DMS 273 (cell line): ENCODE measurements around the gene AKAP13.

ENCODE experiments used
- DNase-seq: peaks from one replicate; lab custom pipeline; 2025; ENCODE audit not compliant: unreplicated experiment; lab: John Stamatoyannopoulos, UW

Gene AKAP13

DNA sequence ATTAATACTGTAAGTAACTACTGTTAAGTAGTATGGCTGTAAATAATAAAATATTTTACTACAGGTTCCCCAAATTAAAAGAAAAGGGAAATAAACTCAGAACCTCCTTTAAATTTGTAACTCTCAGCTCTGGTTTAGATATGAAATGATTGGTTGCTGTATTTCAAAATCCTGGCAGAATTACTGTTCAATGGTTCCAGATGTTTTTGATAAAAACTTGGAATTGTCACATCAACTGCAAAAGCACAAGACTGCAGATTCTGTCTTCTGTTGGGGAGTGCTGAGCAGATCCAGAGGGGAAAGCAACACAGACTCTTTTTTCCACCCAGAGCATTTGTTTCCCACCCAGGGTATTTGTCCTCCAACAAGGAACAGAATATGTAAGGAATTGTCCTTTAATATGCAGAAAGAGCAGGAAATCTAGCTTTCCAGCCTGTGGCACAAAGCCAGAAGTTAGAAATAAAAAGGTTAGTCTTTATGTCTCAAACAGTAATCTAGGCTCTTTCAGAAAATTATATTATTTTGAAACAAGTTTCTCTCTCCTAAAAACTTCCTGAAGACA lies 236.2 kb downstream of the AKAP13 start:
- DNase-seq = no peak

DNA sequence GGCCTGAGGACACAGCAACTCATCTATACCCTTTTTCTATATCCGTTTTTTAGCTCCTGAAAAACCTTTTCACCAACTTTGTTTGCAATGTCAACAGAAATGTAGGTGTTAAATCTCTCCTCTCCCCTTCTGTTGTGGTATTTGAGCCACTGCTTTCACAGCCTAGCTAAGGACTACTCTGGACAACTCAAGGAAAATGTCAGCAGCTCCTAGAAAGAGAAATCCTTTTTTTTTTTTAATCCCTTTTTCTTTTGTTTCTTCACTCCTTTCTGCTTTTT lies 237.8 kb downstream of the AKAP13 start:
- DNase-seq = no peak

DNA sequence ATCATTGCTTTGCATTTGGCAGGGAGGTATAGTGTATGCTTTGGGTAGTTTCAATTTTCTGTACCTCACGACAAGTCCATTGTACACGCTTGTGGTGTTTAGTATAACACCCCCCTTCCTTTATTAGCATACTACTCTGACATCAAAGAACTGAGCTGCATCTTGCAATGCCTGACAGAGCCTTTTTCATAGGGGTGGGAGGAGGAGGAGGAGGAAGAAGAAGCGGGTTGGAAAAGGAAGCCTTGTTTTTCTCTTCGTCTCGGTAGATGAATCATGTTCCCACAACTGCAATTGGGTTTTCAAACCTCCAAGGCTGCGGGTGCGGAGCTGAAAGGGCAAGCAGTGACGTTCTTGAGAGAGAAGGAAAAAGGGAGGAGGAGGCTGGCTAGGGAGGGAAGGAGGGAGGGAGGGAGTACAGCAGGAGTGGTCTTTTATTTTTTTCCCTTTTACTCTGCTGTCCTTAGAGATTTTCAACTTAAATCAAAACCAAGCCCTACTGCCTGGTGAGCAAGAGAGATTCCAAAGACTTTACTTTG lies 238.6 kb downstream of the AKAP13 start:
- no peak for DNase-seq

DNA sequence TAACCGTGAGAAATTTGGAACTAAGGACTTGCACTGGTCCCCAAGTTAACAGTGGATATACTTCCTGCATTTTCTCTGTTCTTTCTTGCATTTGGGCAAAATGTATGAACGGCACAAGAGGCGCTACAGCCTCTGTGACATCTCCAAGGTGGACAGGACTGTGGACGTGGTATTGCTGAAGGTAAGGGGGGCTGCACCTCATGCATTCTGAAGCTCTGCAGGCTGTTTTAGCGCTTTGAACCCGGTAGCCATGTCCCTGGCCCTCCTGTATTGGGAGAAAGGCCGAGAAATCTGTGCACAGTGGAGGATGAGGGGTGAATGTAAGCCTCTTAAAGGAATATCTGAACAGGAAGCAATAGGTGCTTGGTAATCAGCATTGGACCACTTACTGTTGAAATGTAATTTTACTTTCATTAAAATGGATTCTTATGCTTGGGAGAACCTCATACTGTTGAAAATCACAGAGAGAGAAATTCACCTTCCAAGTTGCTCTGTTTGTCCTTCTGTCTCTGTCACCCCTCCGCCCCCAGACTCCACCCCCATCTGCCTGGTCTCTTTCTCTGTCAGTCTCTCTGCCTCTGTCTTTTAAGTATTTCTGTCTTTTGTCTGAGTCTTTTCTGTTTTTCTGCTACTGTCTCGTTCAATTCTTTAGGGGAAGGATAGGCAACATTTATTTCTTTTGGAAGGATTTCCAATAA lies 239.7 kb downstream of the AKAP13 start:
- DNase-seq = no peak

- no peak for DNase-seq
These were observed 240.3 kb downstream of the AKAP13 start for GRCh38 chr15:85620690-85621049.

DNA sequence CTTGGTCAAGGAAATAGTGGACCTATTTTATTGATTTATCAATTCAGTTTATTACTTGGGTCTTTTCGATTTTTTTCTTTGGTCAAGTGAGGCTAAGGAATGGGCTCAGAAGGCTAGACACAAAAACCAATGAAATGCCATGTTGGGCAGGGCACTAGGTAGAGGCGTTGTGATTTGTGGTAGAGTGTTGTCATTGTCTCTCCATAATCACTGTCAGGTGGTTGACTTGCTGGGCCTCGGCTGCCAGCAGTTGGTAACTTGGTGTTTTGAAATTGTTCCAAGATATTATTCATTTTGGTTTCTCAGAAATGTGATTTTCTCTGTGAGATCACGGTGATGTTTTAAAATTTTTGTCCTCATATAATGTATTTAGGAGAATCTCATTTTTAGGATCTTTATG lies 240.7 kb downstream of the AKAP13 start:
- no peak for DNase-seq

DNA sequence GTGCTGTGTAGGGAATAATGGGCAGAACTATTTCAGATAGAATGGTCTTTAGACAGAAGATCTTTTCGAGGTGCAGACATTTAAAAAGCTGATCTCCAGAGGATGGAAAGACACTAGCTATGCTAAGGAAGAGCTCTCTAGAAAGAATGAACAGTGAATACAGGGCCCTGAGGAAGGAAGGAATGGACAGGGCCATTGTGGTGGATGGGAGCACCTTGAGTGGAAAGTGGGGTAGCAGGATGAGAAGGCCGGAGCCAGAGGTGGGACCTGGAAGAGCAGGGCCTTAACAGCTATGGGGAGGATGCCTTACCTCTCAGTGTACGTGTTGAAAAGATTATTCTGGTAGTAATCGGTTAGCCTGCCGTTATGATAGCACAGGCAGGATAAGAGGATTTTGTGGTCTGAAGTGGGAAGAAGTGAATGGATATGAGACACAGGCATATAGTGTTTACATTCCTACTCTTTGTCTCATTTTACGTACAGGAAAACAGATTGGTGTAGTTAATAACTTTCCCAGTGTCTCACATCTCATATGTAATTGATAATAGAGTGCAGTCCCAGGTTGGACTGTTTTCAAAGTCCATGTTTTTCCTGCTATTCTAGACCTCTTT lies 241.9 kb downstream of the AKAP13 start:
- no peak for DNase-seq

DNA sequence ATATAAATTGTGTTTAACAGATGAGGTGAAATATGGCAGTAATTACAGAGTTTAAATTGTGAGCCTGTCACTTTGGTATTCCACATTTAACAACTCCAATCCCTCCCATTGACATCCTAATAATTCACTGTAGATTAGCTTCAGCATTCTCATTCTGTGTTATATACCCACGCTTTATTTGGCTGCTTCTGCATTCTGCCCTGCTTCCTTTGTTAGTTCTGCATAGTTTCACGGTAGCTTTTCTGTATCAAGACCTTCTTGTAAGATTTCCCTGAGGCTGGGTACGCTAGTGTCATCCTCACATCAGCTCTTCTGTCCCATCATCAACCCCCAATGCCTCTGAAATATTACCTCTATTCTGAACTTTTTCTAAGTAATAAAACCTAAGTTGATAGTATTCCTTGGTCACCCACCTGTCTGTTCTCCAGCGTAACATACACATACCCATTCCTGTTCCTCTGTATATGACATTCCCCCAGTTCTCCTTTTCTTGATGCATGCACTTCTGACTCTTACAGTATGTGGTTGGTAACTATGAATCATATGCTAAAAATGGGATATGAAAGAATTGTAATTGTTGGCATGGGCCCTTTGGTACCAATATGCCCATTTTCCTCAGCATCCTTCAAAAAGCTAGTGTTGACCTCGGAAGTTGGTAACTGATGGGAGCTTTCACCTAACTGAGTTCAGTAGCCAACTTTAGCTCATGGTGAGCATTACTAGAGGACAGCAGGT lies 243.1 kb downstream of the AKAP13 start:
- DNase-seq = no peak

- DNase-seq = no peak
These were observed 243.9 kb downstream of the AKAP13 start for GRCh38 chr15:85624291-85624801.

GRCh38 chr15:85625166-85625830 lies 244.9 kb downstream of the AKAP13 start:
- no peak for DNase-seq

DNA sequence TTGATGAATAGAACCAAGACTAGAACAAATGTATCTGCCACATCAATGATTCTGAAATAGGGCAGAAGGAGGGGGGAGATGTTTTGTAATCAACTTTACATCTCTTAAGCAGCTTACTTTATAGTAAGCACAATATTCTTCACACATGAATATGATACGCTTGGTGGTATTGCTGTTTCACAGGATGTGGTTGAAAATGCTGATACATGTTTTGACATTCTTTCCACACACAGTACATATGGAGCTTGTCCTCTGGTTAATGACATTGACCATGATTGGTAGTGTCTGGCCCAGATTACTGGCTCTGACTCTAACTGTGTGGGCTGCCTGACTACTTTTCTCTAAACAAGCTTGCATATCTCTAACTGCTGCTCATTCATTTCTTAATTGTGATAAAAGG lies 245.5 kb downstream of the AKAP13 start:
- no peak for DNase-seq

GRCh38 chr15:85627213-85627935 lies 247.0 kb downstream of the AKAP13 start:
- DNase-seq = no peak

DNA sequence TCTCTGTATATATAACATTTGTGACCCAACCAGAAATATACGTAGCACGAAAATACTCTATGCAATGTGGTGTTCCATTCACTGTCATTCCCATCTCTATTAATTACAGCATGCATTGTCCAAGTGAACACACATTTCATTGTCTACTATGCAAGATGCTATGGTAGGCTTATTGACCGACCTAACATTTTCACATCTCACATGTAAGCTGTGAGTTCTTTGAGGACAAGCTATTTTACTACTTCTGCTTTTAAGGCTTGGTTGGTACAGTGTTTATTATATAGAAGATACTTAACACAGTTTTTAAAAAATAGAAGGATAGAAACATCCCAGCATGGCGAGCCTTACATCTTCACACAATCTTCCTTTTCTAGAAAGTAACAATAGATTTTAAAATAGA lies 249.9 kb downstream of the AKAP13 start:
- no peak for DNase-seq

- no peak for DNase-seq
These were observed 250.6 kb downstream of the AKAP13 start for GRCh38 chr15:85631018-85631417.

DNA sequence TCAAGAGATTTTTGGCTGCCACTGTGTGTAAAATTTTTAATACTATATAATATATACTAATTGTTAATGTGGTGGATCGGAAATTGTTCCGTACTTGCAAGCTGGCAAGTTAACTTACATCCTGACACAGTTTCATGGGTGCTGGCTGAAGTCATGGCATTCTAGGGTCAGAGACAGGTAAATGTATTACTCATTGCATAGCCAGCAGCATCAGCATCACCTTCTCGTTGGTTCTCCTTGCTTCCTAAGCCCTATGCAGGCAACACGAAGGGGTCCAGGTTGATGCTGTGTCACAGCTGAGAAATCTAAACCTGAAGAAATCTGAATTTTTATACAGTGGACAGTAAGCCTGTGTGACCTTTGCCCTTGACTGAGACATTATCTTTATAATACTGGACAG lies 251.6 kb downstream of the AKAP13 start:
- no peak for DNase-seq

DNA sequence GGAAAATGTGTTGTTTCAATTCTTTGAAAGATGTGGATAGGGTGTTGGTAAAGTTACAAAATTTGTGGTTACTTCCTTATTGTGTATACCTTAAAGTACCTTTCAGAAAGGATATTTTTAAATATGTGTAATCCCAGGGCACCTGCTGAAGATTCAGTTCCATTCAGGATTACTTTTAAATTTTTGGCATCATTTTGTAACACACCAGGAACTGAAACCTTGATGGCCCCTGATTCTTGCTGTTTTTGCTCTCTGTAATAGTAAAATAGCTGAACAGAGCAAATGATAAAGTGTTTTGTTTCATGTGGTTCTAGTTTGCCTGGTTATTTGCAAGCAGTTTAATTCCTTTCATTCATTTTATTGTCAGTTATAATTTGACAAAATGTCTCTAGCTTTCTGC lies 253.5 kb downstream of the AKAP13 start:
- no peak for DNase-seq

DNA sequence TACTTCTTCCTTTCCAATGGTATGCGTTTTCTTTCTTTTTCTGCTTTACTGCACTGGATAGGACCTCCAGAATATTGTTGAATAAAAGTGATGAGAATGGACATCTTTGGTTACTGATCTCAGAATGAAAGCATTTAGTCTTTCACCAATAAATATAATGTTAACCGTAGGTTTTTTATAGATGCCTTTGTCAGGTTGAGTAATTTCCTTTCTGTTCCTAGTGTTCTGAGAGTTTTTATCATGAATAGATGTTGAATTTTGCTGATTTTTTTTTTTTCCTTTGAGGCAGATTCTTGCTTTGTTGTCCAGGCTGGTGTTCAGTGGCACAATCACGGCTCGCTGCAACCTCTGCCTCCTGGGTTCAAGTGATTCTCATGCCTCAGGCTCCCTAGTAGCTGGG lies 255.9 kb downstream of the AKAP13 start:
- DNase-seq = no peak

- DNase-seq = no peak
These were observed 259.5 kb downstream of the AKAP13 start for GRCh38 chr15:85639752-85640381.

- DNase-seq = no peak
These were observed 261.8 kb downstream of the AKAP13 start for GRCh38 chr15:85642065-85642692.

GRCh38 chr15:85642693-85643066 lies 262.3 kb downstream of the AKAP13 start:
- no peak for DNase-seq
